B cell (primary cell): ENCODE measurements around the gene GRHPR. TPM values are rescaled to one million over a fixed set of nuclear protein-coding genes. Genes with fewer than 3 reads are reported as not detected.

Experiments used
- ATAC-seq: fragments of 200-7000 bp; cut with Tn5 transposase; one replicate; pipeline ENCODE4 v1.10.0; 2021; ENCODE audit warnings: low read depth, mild to moderate bottlenecking, moderate number of reproducible peaks, moderate library complexity
- CTCF ChIA-PET: fragments of 350-600 bp; sonication (Branson Sonifier 250); formaldehyde crosslinking; loops from one replicate; lab custom pipeline; 2021; ENCODE audit warnings: antibody characterized with exemption, inconsistent platforms; lab: Charles Lee
- POLR2A ChIA-PET: fragments of 350-600 bp; sonication (Branson Sonifier 250); formaldehyde crosslinking; loops from one replicate; lab custom pipeline; 2021; ENCODE audit warnings: antibody characterized with exemption; lab: Charles Lee
- DNase-seq: peaks from one replicate; pipeline ENCODE4 v3.0.0; 2013
- H2AFZ ChIP-seq: 2 replicates; pipeline ENCODE4 v1.6.1; 2012; ENCODE audit warnings: mild to moderate bottlenecking, low read depth, low read length; ENCODE audit not compliant: insufficient read depth, poor library complexity, severe bottlenecking
- H3K27ac ChIP-seq, 2 donors: 1 replicate in 1 of 2; 2 replicates in 1 of 2; pipeline ENCODE4 v1.5.1; 2012 to 2013; ENCODE audit warnings: low read length in 2 of 2, mild to moderate bottlenecking in 2 of 2, moderate library complexity in 1 of 2
- H3K27me3 ChIP-seq, 4 experiments: fragments of 200-600 bp in 1 of 4; sonication (generic) in 1 of 4; replicated peaks in 1 of 4; 1 replicate in 2 of 4; 2 replicates in 2 of 4; pipeline versions ENCODE4 v1.6.1 to v1.7.0; 2013 to 2016; ENCODE audit warnings: low read length in 3 of 4, mild to moderate bottlenecking in 2 of 4, mixed read lengths in 1 of 4, moderate library complexity in 1 of 4; ENCODE audit not compliant: insufficient read depth in 4 of 4, control insufficient read depth in 3 of 4; ENCODE audit errors: control extremely low read depth in 1 of 4
- H3K36me3 ChIP-seq, 2 experiments: replicated peaks in 1 of 2; 1 replicate in 1 of 2; 2 replicates in 1 of 2; pipeline versions ENCODE4 v1.6.1 to v1.7.1; 2013; ENCODE audit warnings: low read length in 1 of 2; ENCODE audit not compliant: insufficient read depth in 2 of 2, control insufficient read depth in 1 of 2; ENCODE audit errors: control extremely low read depth in 1 of 2, extremely low read depth in 1 of 2
- H3K4me1 ChIP-seq, 2 donors: fragments of 200-600 bp in 1 of 2; sonication (generic) in 1 of 2; 1 replicate in 1 of 2; 2 replicates in 1 of 2; pipeline versions ENCODE4 v1.5.1 to v1.6.1; 2013 to 2017; ENCODE audit warnings: low read length in 2 of 2; ENCODE audit not compliant: control insufficient read depth in 2 of 2, insufficient read depth in 2 of 2
- H3K4me2 ChIP-seq: replicated peaks from 2 replicates; pipeline ENCODE3; 2012; ENCODE audit warnings: mild to moderate bottlenecking, low read depth, low read length; ENCODE audit not compliant: poor library complexity, severe bottlenecking
- H3K4me3 ChIP-seq, 5 experiments: fragments of 200-600 bp in 1 of 5; sonication (generic) in 1 of 5; 1 replicate in 3 of 5; 2 replicates in 2 of 5; pipeline versions ENCODE4 v1.5.1 to v1.7.0; 2011 to 2016; ENCODE audit warnings: low read length in 4 of 5, mild to moderate bottlenecking in 4 of 5, low read depth in 2 of 5, control low read depth in 1 of 5, moderate library complexity in 1 of 5; ENCODE audit not compliant: insufficient read depth in 1 of 5; ENCODE audit errors: control extremely low read depth in 1 of 5, extremely low read depth in 1 of 5
- H3K79me2 ChIP-seq: fragments of 200-600 bp; sonication (generic); one replicate; pipeline ENCODE4 v1.6.0; 2016; ENCODE audit warnings: low read length; ENCODE audit not compliant: control insufficient read depth, insufficient read depth
- H3K9ac ChIP-seq: fragments of 200-600 bp; sonication (generic); 2 replicates; pipeline ENCODE4 v1.6.1; 2017; ENCODE audit warnings: mild to moderate bottlenecking, low read length, moderate library complexity
- H3K9me3 ChIP-seq, 3 donors: one replicate each; pipeline versions ENCODE4 v1.6.1 to v1.7.1; 2013; ENCODE audit warnings: low read length in 2 of 3; ENCODE audit not compliant: control insufficient read depth in 2 of 3, insufficient read depth in 1 of 3; ENCODE audit errors: control extremely low read depth in 1 of 3
- H4K20me1 ChIP-seq: 2 replicates; pipeline ENCODE4 v1.6.0; 2012; ENCODE audit warnings: mild to moderate bottlenecking, low read length; ENCODE audit not compliant: insufficient read depth, control insufficient read depth, poor library complexity, severe bottlenecking
- H3K27ac Mint-ChIP-seq: one replicate; pipeline ENCODE4 v1.8.0; 2021; ENCODE audit warnings: mixed read lengths
- H3K27me3 Mint-ChIP-seq: one replicate; pipeline ENCODE4 v1.8.0; 2021; ENCODE audit warnings: mixed read lengths
- H3K4me1 Mint-ChIP-seq: one replicate; pipeline ENCODE4 v1.8.0; 2021; ENCODE audit warnings: mixed read lengths
- H3K4me3 Mint-ChIP-seq: one replicate; pipeline ENCODE4 v1.8.0; 2021; ENCODE audit warnings: mixed read lengths
- H3K9me3 Mint-ChIP-seq: one replicate; pipeline ENCODE4 v1.8.0; 2022; ENCODE audit warnings: mixed read lengths; ENCODE audit not compliant: insufficient read depth
- CTCF ChIP-seq: fragments of 200-600 bp; IDR thresholded peaks from one replicate; pipeline ENCODE4 v1.8.0; 2022; ENCODE audit warnings: antibody characterized with exemption, mild to moderate bottlenecking
- EZH2 ChIP-seq: IDR thresholded peaks from 2 replicates; pipeline ENCODE4 v1.6.1; 2012; ENCODE audit warnings: borderline replicate concordance, low read depth, mild to moderate bottlenecking, moderate library complexity, low read length; ENCODE audit not compliant: insufficient read depth, poor library complexity, severe bottlenecking
- WGBS: methylation state at CpG from one replicate; pipeline ENCODE4 v1.1.5; 2013; ENCODE audit warnings: missing lambda C conversion rate; ENCODE audit not compliant: insufficient coverage; 5-methylcytosine and 5-hydroxymethylcytosine counted together
- intact Hi-C: fragments of 100-400 bp; cut with micrococcal nuclease; formaldehyde crosslinking; loops from one replicate; pipeline ENCODE4 v1.10.0; 2022
- polyA plus RNA-seq: library from polyadenylated mRNA; depleted of rRNA; stranded (reverse); fragments of >200 nt; gene quantifications from 2 replicates; pipeline ENCODE4 v1.2.3, GENCODE V29; 2012
- total RNA-seq, 2 donors: library from RNA; stranded (reverse); fragments of 120-200 nt in 1 of 2; gene quantifications; 1 replicate in 1 of 2; 2 replicates in 1 of 2; pipeline versions ENCODE4 v1.2.3 to v1.2.4, GENCODE V29; 2013 to 2022

GRHPR gene
- total and polyA plus RNA-seq, 2 donors (not counting 1 experiment from before 2014, with no cell fraction given), result 121 to 138 TPM

- no peak overlapping the region for H3K27ac ChIP-seq
- Mint-ChIP-seq H3K4me3 (no peak overlapping the region), H3K27ac (no peak overlapping the region), H3K4me1 (peaks cover 32% of the 10 kb centered on the region), H3K9me3 (no peaks in the 10 kb centered on the region), H3K27me3 (no peaks in the 10 kb centered on the region)
- ChIA-PET POLR2A (no interaction called here), CTCF (no interaction called here)
- no peak for TF ChIP-seq CTCF
- TF ChIP-seq EZH2, result no peak
- intact Hi-C loops, result no loop called here
- H3K4me3 ChIP-seq, result no peak overlapping the region
- WGBS, result 89% methylated on average over 6 of the region's 6 CpGs
- DNase-seq, result no peak
- H3K27me3 ChIP-seq, result no peaks in the 10 kb centered on the region
- peaks cover 40% of the 10 kb centered on the region for H3K79me2 ChIP-seq
- peaks cover 20 to 38% of the 10 kb centered on the region in 2 donors for H3K4me1 ChIP-seq
- no peak overlapping the region for H3K9ac ChIP-seq
- no peak overlapping the region for H3K4me2 ChIP-seq
- no peak overlapping the region for H2AFZ ChIP-seq
- peaks cover 0 to 50% of the 10 kb centered on the region in 2 experiments for H3K36me3 ChIP-seq
- ATAC-seq, result no peak
- H4K20me1 ChIP-seq, result peaks cover 12% of the 10 kb centered on the region
- H3K9me3 ChIP-seq, result no peaks in the 10 kb centered on the region
Observed at GRCh38 chr9:37426846-37427245, 4.3 kb downstream of the GRHPR start.

DNA sequence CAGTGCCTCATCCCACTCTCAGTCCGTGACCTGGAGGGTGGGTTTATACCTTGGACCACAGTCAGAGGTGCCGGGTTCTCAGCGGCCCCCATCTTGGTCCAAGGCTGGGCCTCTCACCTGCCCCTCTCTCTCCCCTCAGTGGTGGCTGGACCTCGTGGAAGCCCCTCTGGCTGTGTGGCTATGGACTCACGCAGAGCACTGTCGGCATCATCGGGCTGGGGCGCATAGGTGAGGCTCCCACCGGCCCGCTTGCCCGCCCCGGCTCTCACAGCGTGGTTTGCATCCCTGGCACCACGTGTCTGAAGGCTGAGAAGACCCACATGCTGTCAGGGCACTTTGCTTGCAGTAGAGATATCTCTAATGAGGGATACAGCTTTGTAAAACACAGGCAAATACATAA is 5.8 kb downstream of the GRHPR start:
- Histone ChIP-seq H3K9ac (no peak overlapping the region), H4K20me1 (peaks cover 12% of the 10 kb centered on the region), H3K27ac (no peak overlapping the region), H3K4me3 (no peak overlapping the region), H2AFZ (no peak overlapping the region), H3K79me2 (peaks cover 25% of the 10 kb centered on the region), H3K27me3 (no peaks in the 10 kb centered on the region), H3K4me2 (no peak overlapping the region), H3K9me3 (no peaks in the 10 kb centered on the region), H3K36me3 (peaks cover 0 to 52% of the 10 kb centered on the region in 2 experiments), H3K4me1 (peaks cover 25 to 42% of the 10 kb centered on the region in 2 donors)
- 94% methylated on average over 13 of the region's 14 CpGs for WGBS
- H3K9me3 Mint-ChIP-seq, result no peaks in the 10 kb centered on the region
- CTCF ChIA-PET, result no interaction called here
- no peaks in the 10 kb centered on the region for H3K27me3 Mint-ChIP-seq
- TF ChIP-seq CTCF, result no peak
- no peak for TF ChIP-seq EZH2
- ATAC-seq, result no peak
- intact Hi-C loops, result no loop called here
- H3K4me1 Mint-ChIP-seq, result peaks cover 33% of the 10 kb centered on the region
- no peak overlapping the region for H3K4me3 Mint-ChIP-seq
- peak overlapping the region; percentile 46 for H3K27ac Mint-ChIP-seq
- POLR2A ChIA-PET, result no interaction called here
- DNase-seq, result no peak
